HCT116 (cell line): ENCODE measurements around the gene NCOA1. TPM values are rescaled to one million over a fixed set of nuclear protein-coding genes. Genes with fewer than 3 reads are reported as not detected.

Experiments used
- ATAC-seq: fragments of 200-7000 bp; cut with Tn5 transposase; 2 replicates; pipeline ENCODE4 v1.9.1; 2020; ENCODE audit warnings: mild to moderate bottlenecking, moderate library complexity
- BruUV-seq: library from RNA; stranded (reverse); fragments of 400-500 nt; replicated peaks from 2 replicates; lab custom pipeline; 2021; lab: Mats Ljungman, UMichigan
- CTCF ChIA-PET: fragments of 300-600 bp; sonication (Branson Sonifier 250); formaldehyde crosslinking; loops from one replicate; lab custom pipeline; 2021; ENCODE audit warnings: antibody characterized with exemption; lab: Charles Lee
- POLR2A ChIA-PET: fragments of 300-600, 350-600 bp; sonication (Branson Sonifier 250); formaldehyde crosslinking; loops from one replicate; lab custom pipeline; 2021; ENCODE audit warnings: antibody characterized with exemption; lab: Charles Lee
- RAD21 ChIA-PET, 2 experiments: fragments of 300-600 bp; sonication (Branson Sonifier 250); formaldehyde crosslinking; loops; one replicate each; lab custom pipeline; 2023; ENCODE audit warnings: low total read pairs in 2 of 2; ENCODE audit not compliant: uncharacterized antibody in 2 of 2, unreplicated experiment in 2 of 2, low non-redundant PET in 1 of 2; lab: Charles Lee
- DNase-seq: peaks from one replicate; pipeline ENCODE4 v3.0.0-alpha.2; 2010; ENCODE audit warnings: low read depth, low spot score
- H2AFZ ChIP-seq: fragments of 200-600 bp; shearing (Covaris generic), sonication (generic); 2 replicates; pipeline ENCODE4 v1.6.1; 2017; ENCODE audit warnings: low read depth, mixed run types, mixed read lengths, antibody characterized with exemption, low read length; ENCODE audit not compliant: poor library complexity, severe bottlenecking
- H3K27ac ChIP-seq: 2 replicates; pipeline ENCODE4 v1.5.1; 2012; ENCODE audit warnings: low read depth, low read length
- H3K27me3 ChIP-seq: fragments of 200-600 bp; sonication (generic); 2 replicates; pipeline ENCODE4 v1.6.1; 2016; ENCODE audit warnings: mixed run types, low read length, mixed read lengths; ENCODE audit not compliant: insufficient read depth
- H3K36me3 ChIP-seq, 2 experiments: fragments of 200-500 bp in 1 of 2; fragments of 200-600 bp in 1 of 2; sonication (Bioruptor generic) in 1 of 2; sonication (generic) in 1 of 2; 2 replicates each; pipeline versions ENCODE4 v1.5.1 to v1.6.1; 2014 to 2016; ENCODE audit warnings: low read length in 2 of 2, inconsistent platforms in 1 of 2, mixed read lengths in 1 of 2, mixed run types in 1 of 2; ENCODE audit not compliant: insufficient read depth in 2 of 2, control insufficient read depth in 1 of 2
- H3K4me1 ChIP-seq, 2 experiments: fragments of 200-600 bp in 1 of 2; sonication (generic) in 1 of 2; 2 replicates each; pipeline versions ENCODE4 v1.5.1 to v1.6.1; 2012 to 2017; ENCODE audit warnings: low read length in 2 of 2, inconsistent platforms in 1 of 2, mild to moderate bottlenecking in 1 of 2, mixed read lengths in 1 of 2, mixed run types in 1 of 2, moderate library complexity in 1 of 2; ENCODE audit not compliant: insufficient read depth in 2 of 2, control insufficient read depth in 1 of 2
- H3K4me2 ChIP-seq: fragments of 200-600 bp; sonication (generic); 2 replicates; pipeline ENCODE4 v1.6.1; 2017; ENCODE audit warnings: mixed run types, low read length, mixed read lengths
- H3K4me3 ChIP-seq, 2 experiments: fragments of 200-600 bp in 1 of 2; sonication (generic) in 1 of 2; replicated peaks in 1 of 2; 2 replicates each; pipeline ENCODE4 v1.5.1; 2011 to 2016; ENCODE audit warnings: low read length in 2 of 2, control low read depth in 1 of 2, low read depth in 1 of 2, mild to moderate bottlenecking in 1 of 2, mixed read lengths in 1 of 2, mixed run types in 1 of 2
- H3K79me2 ChIP-seq: fragments of 200-600 bp; sonication (generic); 2 replicates; pipeline ENCODE4 v1.6.1; 2017; ENCODE audit warnings: mild to moderate bottlenecking, mixed run types, low read length, moderate library complexity, mixed read lengths; ENCODE audit not compliant: insufficient read depth
- H3K9ac ChIP-seq: fragments of 200-600 bp; sonication (generic); 2 replicates; pipeline ENCODE4 v1.6.1; 2016; ENCODE audit warnings: low read length, mixed read lengths
- H3K9me2 ChIP-seq: fragments of 200-600 bp; sonication (generic), shearing (Covaris generic); 2 replicates; pipeline ENCODE4 v1.6.1; 2017; ENCODE audit warnings: mixed run types, mild to moderate bottlenecking, moderate library complexity; ENCODE audit not compliant: insufficient read depth
- H3K9me3 ChIP-seq, 2 experiments: fragments of 200-500 bp in 1 of 2; fragments of 200-600 bp in 1 of 2; sonication (Bioruptor generic) in 1 of 2; sonication (generic) in 1 of 2; 2 replicates each; pipeline ENCODE4 v1.6.1; 2014 to 2017; ENCODE audit warnings: low read length in 2 of 2, mixed read lengths in 2 of 2, inconsistent platforms in 1 of 2, low read depth in 1 of 2, mild to moderate bottlenecking in 1 of 2, mixed run types in 1 of 2, moderate library complexity in 1 of 2; ENCODE audit not compliant: control insufficient read depth in 1 of 2, insufficient read depth in 1 of 2
- H4K20me1 ChIP-seq: fragments of 200-600 bp; sonication (generic), shearing (Covaris generic); 2 replicates; pipeline ENCODE4 v1.6.1; 2017; ENCODE audit warnings: mixed run types, mild to moderate bottlenecking, moderate library complexity; ENCODE audit not compliant: insufficient read depth
- ATF3 ChIP-seq: IDR thresholded peaks from 2 replicates; pipeline ENCODE4 v1.6.1; 2012
- CBX3 ChIP-seq: IDR thresholded peaks from 2 replicates; pipeline ENCODE4 v1.6.1; 2012; ENCODE audit warnings: low read depth
- CEBPB ChIP-seq: IDR thresholded peaks from 2 replicates; pipeline ENCODE4 v1.6.1; 2012; ENCODE audit warnings: low read depth
- EGR1 ChIP-seq: IDR thresholded peaks from 2 replicates; pipeline ENCODE4 v1.6.1; 2012; ENCODE audit warnings: low read depth
- ELF1 ChIP-seq: IDR thresholded peaks from 2 replicates; pipeline ENCODE4 v1.6.1; 2012; ENCODE audit warnings: low read depth, borderline replicate concordance
- EZH2 ChIP-seq: fragments of 200-600 bp; sonication (generic); IDR thresholded peaks from 2 replicates; pipeline ENCODE4 v1.6.1; 2017; ENCODE audit warnings: antibody characterized with exemption, mixed run types
- EZH2phosphoT487 ChIP-seq: fragments of 200-600 bp; IDR thresholded peaks from 2 replicates; pipeline ENCODE4 v1.6.1; 2018; ENCODE audit warnings: antibody characterized with exemption, borderline replicate concordance
- JUND ChIP-seq: IDR thresholded peaks from 2 replicates; pipeline ENCODE4 v1.6.1; 2012
- MAX ChIP-seq: IDR thresholded peaks from 2 replicates; pipeline ENCODE4 v1.6.1; 2012
- POLR2AphosphoS5 ChIP-seq: IDR thresholded peaks from 2 replicates; pipeline ENCODE4 v1.6.1; 2011; ENCODE audit warnings: mild to moderate bottlenecking, low read depth, low read length, moderate library complexity
- RAD21 ChIP-seq: IDR thresholded peaks from 2 replicates; pipeline ENCODE4 v1.6.1; 2012; ENCODE audit warnings: low read depth, mild to moderate bottlenecking
- REST ChIP-seq: IDR thresholded peaks from 2 replicates; pipeline ENCODE4 v1.6.1; 2012; ENCODE audit warnings: low read depth
- SIN3A ChIP-seq: IDR thresholded peaks from 2 replicates; pipeline ENCODE4 v1.6.1; 2012; ENCODE audit warnings: low read depth
- SP1 ChIP-seq: IDR thresholded peaks from 2 replicates; pipeline ENCODE4 v1.6.1; 2012; ENCODE audit warnings: low read depth
- SRF ChIP-seq: IDR thresholded peaks from 2 replicates; pipeline ENCODE4 v1.6.1; 2012; ENCODE audit warnings: low read depth
- TCF7L2 ChIP-seq: IDR thresholded peaks from 2 replicates; pipeline ENCODE4 v1.7.0; 2011; ENCODE audit warnings: borderline replicate concordance, inconsistent platforms; ENCODE audit not compliant: insufficient read depth, insufficient read length; ENCODE audit errors: extremely low read depth
- YY1 ChIP-seq: IDR thresholded peaks from 2 replicates; pipeline ENCODE4 v1.6.1; 2011; ENCODE audit warnings: low read length, low read depth, moderate library complexity, mild to moderate bottlenecking; ENCODE audit not compliant: insufficient replicate concordance; ENCODE audit errors: extremely low read depth
- ZFX ChIP-seq: fragments of 450-650 bp; IDR thresholded peaks from 2 replicates; pipeline ENCODE4 v1.6.1; 2017
- ZNF274 ChIP-seq: fragments of 200-500 bp; sonication (Bioruptor generic); IDR thresholded peaks from 2 replicates; pipeline ENCODE4 v1.6.1; 2014; ENCODE audit warnings: mild to moderate bottlenecking, low read depth, low read length, inconsistent platforms
- intact Hi-C: fragments of 100-400 bp; cut with micrococcal nuclease; formaldehyde crosslinking; loops from 2 replicates; pipeline ENCODE4 v1.10.0; 2022
- total RNA-seq: library from RNA; stranded (reverse); gene quantifications from one replicate; pipeline ENCODE4 v1.2.1, GENCODE V29; 2021; ENCODE audit not compliant: unreplicated experiment

The NCOA1 gene
- total RNA-seq, 1 experiment from 2014 or later = 10.4 TPM

GRCh38 chr2:24505534-24506275 is 14.7 kb downstream of the NCOA1 start:
- Histone ChIP-seq H4K20me1 (no peaks in the 10 kb centered on the region), H3K4me1 (no peaks in the 10 kb centered on the region), H3K4me3 (no peak overlapping the region), H3K79me2 (no peaks in the 10 kb centered on the region), H3K36me3 (no peaks in the 10 kb centered on the region), H3K9me2 (no peaks in the 10 kb centered on the region), H3K27ac (no peak overlapping the region), H2AFZ (no peak overlapping the region), H3K9me3 (no peaks in the 10 kb centered on the region), H3K9ac (no peak overlapping the region), H3K27me3 (no peaks in the 10 kb centered on the region), H3K4me2 (no peak overlapping the region)
- intact Hi-C loops = no loop called here
- ATAC-seq = no peak
- CTCF ChIA-PET = no interaction called here
- DNase-seq = no peak
- BruUV-seq = no TSS peak
- TF ChIP-seq ELF1 (no peak), YY1 (no peak), REST (no peak), SIN3A (no peak), SRF (no peak), EGR1 (no peak), ZFX (no peak), CBX3 (no peak), JUND (no peak), ATF3 (no peak), SP1 (no peak), ZNF274 (no peak), MAX (no peak), EZH2phosphoT487 (no peak), POLR2AphosphoS5 (no peak), EZH2 (no peak), TCF7L2 (no peak), CEBPB (no peak), RAD21 (no peak)
- POLR2A ChIA-PET = no interaction called here
- RAD21 ChIA-PET = no interaction called here
